ENCODE measurements around the gene IL12RB1.

GRCh38 chr19:18098891-18099622 is 12.3 kb upstream of the IL12RB1 start:
- TF ChIP-seq CTCF (IDR thresholded peaks at IDR 0.05; ENCODE audit: low read depth, low read length, poor library complexity, severe bottlenecking): no peak
- no peak for TF ChIP-seq EZH2phosphoT487 (IDR thresholded peaks at IDR 0.05; ENCODE audit: borderline replicate concordance, low read length)
